HepG2 (cell line): Measurements from ENCODE around the gene AKAP7. TPM values are rescaled to one million over a fixed set of nuclear protein-coding genes. Genes with fewer than 3 reads are reported as not detected.

Source experiments
- ATAC-seq: fragments of 200-7000 bp; cut with Tn5 transposase; 3 replicates; pipeline ENCODE4 v1.9.1; 2020; ENCODE audit warnings: mild to moderate bottlenecking, moderate library complexity
- BruUV-seq: library from RNA; stranded (reverse); fragments of 400-500 nt; replicated peaks from 2 replicates; lab custom pipeline; 2021; lab: Mats Ljungman, UMichigan
- CTCF ChIA-PET: fragments of 300-600 bp; formaldehyde crosslinking; extraction: SDS; loops from one replicate; lab custom pipeline; 2021; ENCODE audit warnings: low total read pairs, inconsistent platforms, low intra/inter-chr PET ratio; lab: Yijun Ruan, JAX
- POLR2A ChIA-PET: fragments of 350-600 bp; sonication (Branson Sonifier 250); formaldehyde crosslinking; loops from one replicate; lab custom pipeline; 2020; ENCODE audit warnings: antibody characterized with exemption, inconsistent platforms; lab: Yijun Ruan, JAX
- DNase-seq: peaks from one replicate; pipeline ENCODE4 v3.0.0-alpha.2; 2015; ENCODE audit warnings: low spot score
- FAIRE-seq: peaks from 3 replicates; lab custom pipeline; 2011; peaks lifted over from hg19 to GRCh38; lab: Jason Lieb, UNC
- H2AFZ ChIP-seq: one replicate; pipeline ENCODE4 v1.6.1; 2011; ENCODE audit warnings: low read length, inconsistent platforms
- H3K27ac ChIP-seq: fragments of 300-600 bp; 3 replicates; pipeline ENCODE4 v1.8.0; 2011; ENCODE audit warnings: mixed run types, mild to moderate bottlenecking, mixed read lengths, low read length, inconsistent platforms; ENCODE audit not compliant: insufficient read depth; ENCODE audit errors: extremely low read length
- H3K27me3 ChIP-seq, 2 experiments: fragments of 200-600 bp in 1 of 2; 2 replicates in 1 of 2; 3 replicates in 1 of 2; pipeline versions ENCODE4 v1.6.0 to v1.8.0; 2011; ENCODE audit warnings: low read length in 2 of 2, mild to moderate bottlenecking in 2 of 2, moderate library complexity in 2 of 2, inconsistent platforms in 1 of 2; ENCODE audit not compliant: insufficient read depth in 2 of 2, control insufficient read depth in 1 of 2
- H3K36me3 ChIP-seq, 2 experiments: fragments of 200-600 bp in 1 of 2; replicated peaks in 1 of 2; 2 replicates in 1 of 2; 3 replicates in 1 of 2; pipeline versions ENCODE4 v1.5.1 to v1.8.0; 2011; ENCODE audit warnings: low read length in 2 of 2, inconsistent platforms in 1 of 2; ENCODE audit not compliant: insufficient read depth in 2 of 2, control insufficient read depth in 1 of 2
- H3K4me1 ChIP-seq: 2 replicates; pipeline ENCODE4 v1.5.1; 2012; ENCODE audit warnings: low read length, inconsistent platforms; ENCODE audit not compliant: insufficient read depth
- H3K4me2 ChIP-seq: 2 replicates; pipeline ENCODE4 v1.6.0; 2011; ENCODE audit warnings: low read depth, low read length, inconsistent platforms
- H3K4me3 ChIP-seq, 3 experiments: fragments of 200-600 bp in 1 of 3; sonication (generic), shearing (Covaris generic) in 1 of 3; replicated peaks in 1 of 3; 2 replicates each; pipeline ENCODE4 v1.5.1; 2011 to 2016; ENCODE audit warnings: low read length in 3 of 3, inconsistent platforms in 2 of 3, low read depth in 2 of 3, mild to moderate bottlenecking in 2 of 3, control low read depth in 1 of 3, mixed read lengths in 1 of 3; ENCODE audit not compliant: insufficient read depth in 1 of 3
- H3K79me2 ChIP-seq: one replicate; pipeline ENCODE4 v1.6.1; 2011; ENCODE audit warnings: low read length, inconsistent platforms; ENCODE audit not compliant: insufficient read depth
- H3K9ac ChIP-seq: 2 replicates; pipeline ENCODE4 v1.6.0; 2011; ENCODE audit warnings: mild to moderate bottlenecking, low read depth, low read length, inconsistent platforms; ENCODE audit not compliant: insufficient read depth
- H3K9me3 ChIP-seq: 2 replicates; pipeline ENCODE4 v1.5.1; 2012; ENCODE audit warnings: mild to moderate bottlenecking, low read length
- H4K20me1 ChIP-seq: 2 replicates; pipeline ENCODE4 v1.6.0; 2011; ENCODE audit warnings: inconsistent platforms, mild to moderate bottlenecking, low read length, moderate library complexity; ENCODE audit not compliant: insufficient read depth
- HIVEP1 ChIP-seq: sonication (generic); formaldehyde crosslinking; IDR thresholded peaks from 2 replicates; pipeline ENCODE4 v1.4.0; 2020; ENCODE audit warnings: mild to moderate bottlenecking, missing genetic modification reagents
- IRX3 ChIP-seq: sonication (generic); formaldehyde crosslinking; IDR thresholded peaks from 2 replicates; pipeline ENCODE4 v1.8.1; 2023; ENCODE audit warnings: mild to moderate bottlenecking, low read depth, missing genetic modification reagents, borderline replicate concordance
- NCOR1 ChIP-seq: fragments of 200-600 bp; sonication (generic); IDR thresholded peaks from 2 replicates; pipeline ENCODE4 v1.7.0; 2017; ENCODE audit warnings: antibody characterized with exemption, low read length, borderline replicate concordance
- SPEN ChIP-seq: sonication (generic); formaldehyde crosslinking; IDR thresholded peaks from 2 replicates; pipeline ENCODE4 v1.5.1; 2020; ENCODE audit warnings: low read depth, mild to moderate bottlenecking, missing genetic modification reagents
- ZNF224 ChIP-seq: sonication (generic); formaldehyde crosslinking; IDR thresholded peaks from 2 replicates; pipeline ENCODE4 v1.5.0; 2020; ENCODE audit warnings: mild to moderate bottlenecking, missing genetic modification reagents
- ZNF232 ChIP-seq: sonication (generic); formaldehyde crosslinking; IDR thresholded peaks from 2 replicates; pipeline ENCODE4 v1.4.0; 2020; ENCODE audit warnings: missing genetic modification reagents, borderline replicate concordance
- ZNF709 ChIP-seq: sonication (generic); formaldehyde crosslinking; IDR thresholded peaks from 2 replicates; pipeline ENCODE4 v1.5.0; 2020; ENCODE audit warnings: mild to moderate bottlenecking, missing genetic modification reagents
- ZNF878 ChIP-seq: sonication (generic); formaldehyde crosslinking; IDR thresholded peaks from 2 replicates; pipeline ENCODE4 v1.8.1; 2023; ENCODE audit warnings: mild to moderate bottlenecking, missing genetic modification reagents, moderate library complexity
- ZSCAN5A ChIP-seq: sonication (generic); formaldehyde crosslinking; IDR thresholded peaks from 2 replicates; pipeline ENCODE4 v1.8.0; 2022; ENCODE audit warnings: mild to moderate bottlenecking, missing genetic modification reagents, borderline replicate concordance
- WGBS: methylation state at CpG from one replicate; pipeline ENCODE4 v1.1.6; 2017; ENCODE audit warnings: low lambda C conversion rate; 5-methylcytosine and 5-hydroxymethylcytosine counted together
- in situ Hi-C: cut with HindIII; loops from 2 replicates; pipeline ENCODE4 v1.10.0; 2017; ENCODE audit warnings: low pct_unique_long_range_greater_than_20kb; ENCODE audit not compliant: extremely low pct_ligation_motif_present
- intact Hi-C: fragments of 100-400 bp; cut with micrococcal nuclease; formaldehyde crosslinking; loops from one replicate; pipeline ENCODE4 v1.10.0; 2022; ENCODE audit not compliant: unreplicated experiment
- polyA plus RNA-seq, 8 experiments: library from polyadenylated mRNA; depleted of rRNA in 3 of 8; stranded (reverse) in 7 of 8; unstranded in 1 of 8; fragments of >200 nt; fragmentation: Illumina TruSeq in 4 of 8; extraction: Trizol in 4 of 8; gene quantifications; 2 replicates each; pipeline versions ENCODE4 v1.2.1 to v1.2.3, GENCODE V29; 2011 to 2016; ENCODE audit warnings: low read depth in 4 of 8, missing spikeins in 1 of 8, mixed read lengths in 1 of 8; ENCODE audit not compliant: insufficient read depth in 1 of 8
- total RNA-seq, 5 experiments: library from RNA; depleted of rRNA; stranded (reverse); fragments of >200 nt; fragmentation: Illumina TruSeq; extraction: Trizol; gene quantifications; 2 replicates each; pipeline ENCODE4 v1.2.3, GENCODE V29; 2016; ENCODE audit warnings: low read depth in 1 of 5

The AKAP7 gene
- total and polyA plus RNA-seq, 2 of the 13 experiments (the other 11 are each of a cell fraction or from before 2014, with no cell fraction given) = 3.6 to 11.7 TPM

GRCh38 chr6:131213501-131213990, 78.3 kb downstream of the AKAP7 start:
- H2AFZ ChIP-seq = no peak overlapping the region
- intact Hi-C loops (no loop called here), in situ Hi-C loops (no loop called here)
- H3K36me3 ChIP-seq = no peaks in the 10 kb centered on the region
- no peak overlapping the region for H3K27ac ChIP-seq
- ChIA-PET POLR2A (no interaction called here), CTCF (no interaction called here)
- no TSS peak for BruUV-seq
- H3K79me2 ChIP-seq = no peaks in the 10 kb centered on the region
- TF ChIP-seq ZNF709 (CRISPR knock-in tag) = no peak
- no peaks in the 10 kb centered on the region for H4K20me1 ChIP-seq
- no peak for FAIRE-seq
- H3K27me3 ChIP-seq = no peaks in the 10 kb centered on the region
- WGBS = 90% methylated on average over 3 of the region's 3 CpGs
- no peaks in the 10 kb centered on the region for H3K4me1 ChIP-seq
- H3K4me2 ChIP-seq = no peak overlapping the region
- no peaks in the 10 kb centered on the region for H3K9me3 ChIP-seq
- DNase-seq = no peak
- no peak for ATAC-seq
- no peak overlapping the region for H3K9ac ChIP-seq
- H3K4me3 ChIP-seq = no peak overlapping the region

- Histone ChIP-seq H3K9ac (no peak overlapping the region), H3K27me3 (no peaks in the 10 kb centered on the region), H3K4me1 (no peaks in the 10 kb centered on the region), H3K9me3 (no peaks in the 10 kb centered on the region), H3K79me2 (no peaks in the 10 kb centered on the region), H4K20me1 (no peaks in the 10 kb centered on the region), H2AFZ (no peak overlapping the region), H3K4me3 (no peak overlapping the region), H3K27ac (no peak overlapping the region), H3K4me2 (no peak overlapping the region), H3K36me3 (no peaks in the 10 kb centered on the region)
- ATAC-seq (no peak), DNase-seq (no peak), FAIRE-seq (no peak)
- in situ Hi-C loops = no loop called here
- ChIA-PET POLR2A (no interaction called here), CTCF (no interaction called here)
- intact Hi-C loops = no loop called here
- WGBS = 96% methylated on average over 5 of the region's 5 CpGs
- BruUV-seq = no TSS peak
- TF ChIP-seq SPEN (CRISPR knock-in tag) = no peak
- TF ChIP-seq IRX3 (CRISPR knock-in tag) = no peak
- no peak for TF ChIP-seq NCOR1
- no peak for TF ChIP-seq ZNF878 (CRISPR knock-in tag)
- no peak for TF ChIP-seq HIVEP1 (CRISPR knock-in tag)
- TF ChIP-seq ZNF224 (CRISPR knock-in tag) = no peak
- no peak for TF ChIP-seq ZNF232 (CRISPR knock-in tag)
- no peak for TF ChIP-seq ZSCAN5A (CRISPR knock-in tag)
These were observed 80.0 kb downstream of the AKAP7 start for GRCh38 chr6:131215219-131215618.
